HepG2 (cell line): ENCODE data around the gene CAGE1. TPM values are rescaled to one million over a fixed set of nuclear protein-coding genes. Genes with fewer than 3 reads are reported as not detected.

Experiments
- ATM ChIP-seq: fragments of 450-650 bp; IDR thresholded peaks from 2 replicates; pipeline ENCODE4 v1.7.1; 2017; ENCODE audit warnings: mild to moderate bottlenecking, borderline replicate concordance
- DR1 ChIP-seq: sonication (generic); formaldehyde crosslinking; IDR thresholded peaks from 2 replicates; pipeline ENCODE4 v1.8.0; 2021; ENCODE audit warnings: mild to moderate bottlenecking, missing genetic modification reagents, inconsistent platforms
- EEA1 ChIP-seq: sonication (generic); formaldehyde crosslinking; IDR thresholded peaks from 2 replicates; pipeline ENCODE4 v1.5.1; 2020; ENCODE audit warnings: mild to moderate bottlenecking, missing genetic modification reagents, borderline replicate concordance
- MEIS1 ChIP-seq: sonication (generic); formaldehyde crosslinking; IDR thresholded peaks from 2 replicates; pipeline ENCODE4 v1.9.0; 2021; ENCODE audit warnings: mild to moderate bottlenecking, missing genetic modification reagents, moderate library complexity, borderline replicate concordance
- MEIS2 ChIP-seq: sonication (generic); formaldehyde crosslinking; IDR thresholded peaks from 2 replicates; pipeline ENCODE4 v1.9.0; 2021; ENCODE audit warnings: mild to moderate bottlenecking, missing genetic modification reagents
- MTERF4 ChIP-seq: sonication (generic); formaldehyde crosslinking; IDR thresholded peaks from 2 replicates; pipeline ENCODE4 v1.8.0; 2023; ENCODE audit warnings: mild to moderate bottlenecking, missing genetic modification reagents
- NCOA5 ChIP-seq: sonication (generic); formaldehyde crosslinking; IDR thresholded peaks from 2 replicates; pipeline ENCODE4 v1.4.0; 2020; ENCODE audit warnings: missing genetic modification reagents
- NFAT5 ChIP-seq: sonication (generic); formaldehyde crosslinking; IDR thresholded peaks from 2 replicates; pipeline ENCODE4 v1.4.0; 2020; ENCODE audit warnings: missing genetic modification reagents
- PREB ChIP-seq: sonication (generic); formaldehyde crosslinking; IDR thresholded peaks from 2 replicates; pipeline ENCODE4 v1.4.0; 2020; ENCODE audit warnings: missing genetic modification reagents
- RFXAP ChIP-seq: sonication (generic); formaldehyde crosslinking; IDR thresholded peaks from 2 replicates; pipeline ENCODE4 v1.4.0; 2020; ENCODE audit warnings: missing genetic modification reagents, borderline replicate concordance
- SALL1 ChIP-seq: sonication (generic); formaldehyde crosslinking; IDR thresholded peaks from 2 replicates; pipeline ENCODE4 v1.8.0; 2022; ENCODE audit warnings: mild to moderate bottlenecking, missing genetic modification reagents
- ZBTB38 ChIP-seq: sonication (generic); formaldehyde crosslinking; IDR thresholded peaks from 2 replicates; pipeline ENCODE4 v1.5.1; 2020; ENCODE audit warnings: mild to moderate bottlenecking, missing genetic modification reagents
- ZFP41 ChIP-seq: sonication (generic); formaldehyde crosslinking; IDR thresholded peaks from 2 replicates; pipeline ENCODE4 v1.4.0; 2020; ENCODE audit warnings: mild to moderate bottlenecking, missing genetic modification reagents, borderline replicate concordance
- ZFYVE20 ChIP-seq: sonication (generic); formaldehyde crosslinking; IDR thresholded peaks from 2 replicates; pipeline ENCODE4 v1.8.0; 2023; ENCODE audit warnings: low read depth, mild to moderate bottlenecking, moderate library complexity, missing genetic modification reagents, borderline replicate concordance
- ZKSCAN5 ChIP-seq: sonication (generic); formaldehyde crosslinking; IDR thresholded peaks from 2 replicates; pipeline ENCODE4 v1.5.1; 2020; ENCODE audit warnings: mild to moderate bottlenecking, missing genetic modification reagents
- ZNF121 ChIP-seq: sonication (generic); formaldehyde crosslinking; IDR thresholded peaks from 2 replicates; pipeline ENCODE4 v1.5.0; 2020; ENCODE audit warnings: mild to moderate bottlenecking, missing genetic modification reagents
- ZNF678 ChIP-seq: sonication (generic); formaldehyde crosslinking; IDR thresholded peaks from 2 replicates; pipeline ENCODE4 v1.4.0; 2020; ENCODE audit warnings: mild to moderate bottlenecking, missing genetic modification reagents
- ZNF7 ChIP-seq: IDR thresholded peaks from 2 replicates; pipeline ENCODE4 v1.6.1; 2016; ENCODE audit warnings: missing biosample characterization, missing genetic modification reagents
- ZSCAN21 ChIP-seq: sonication (generic); formaldehyde crosslinking; IDR thresholded peaks from 2 replicates; pipeline ENCODE4 v1.8.0; 2022; ENCODE audit warnings: mild to moderate bottlenecking, missing genetic modification reagents, moderate library complexity, borderline replicate concordance
- ZSCAN29 ChIP-seq: sonication (generic); formaldehyde crosslinking; conservative IDR thresholded peaks from 2 replicates; pipeline ENCODE4 v1.4.0; 2020; ENCODE audit warnings: mild to moderate bottlenecking, missing genetic modification reagents
- polyA plus RNA-seq, 8 experiments: library from polyadenylated mRNA; depleted of rRNA in 3 of 8; stranded (reverse) in 7 of 8; unstranded in 1 of 8; fragments of >200 nt; fragmentation: Illumina TruSeq in 4 of 8; extraction: Trizol in 4 of 8; gene quantifications; 2 replicates each; pipeline versions ENCODE4 v1.2.1 to v1.2.3, GENCODE V29; 2011 to 2016; ENCODE audit warnings: low read depth in 4 of 8, missing spikeins in 1 of 8, mixed read lengths in 1 of 8; ENCODE audit not compliant: insufficient read depth in 1 of 8
- total RNA-seq, 5 experiments: library from RNA; depleted of rRNA; stranded (reverse); fragments of >200 nt; fragmentation: Illumina TruSeq; extraction: Trizol; gene quantifications; 2 replicates each; pipeline ENCODE4 v1.2.3, GENCODE V29; 2016; ENCODE audit warnings: low read depth in 1 of 5
- TF ChIP-seq, protein P1 (sequence below): sonication (generic); formaldehyde crosslinking; IDR thresholded peaks from 2 replicates; pipeline ENCODE4 v1.9.0; 2022; ENCODE audit warnings: missing genetic modification reagents, mild to moderate bottlenecking, borderline replicate concordance

The CAGE1 gene
- total and polyA plus RNA-seq, 2 of the 13 experiments (the other 11 are each of a cell fraction or from before 2014, with no cell fraction given) = 0.03 to 0.15 TPM

GRCh38 chr6:7389451-7390225 is at the start of gene CAGE1, which contains the start of gene RIOK1 (continued):
- peak; percentile 50 for TF ChIP-seq NFAT5 (CRISPR knock-in tag)
- TF ChIP-seq PREB = no peak
- peak; percentile 70; the same call in 1 of the 2 replicates for TF ChIP-seq RFXAP (CRISPR knock-in tag)
- TF ChIP-seq ZNF7 (CRISPR knock-in tag) = no peak
- TF ChIP-seq ZNF678 (CRISPR knock-in tag) = peak; percentile 72
- peak; percentile 81; the same call in 1 of the 2 replicates for TF ChIP-seq ZKSCAN5 (CRISPR knock-in tag)
- peak; percentile 79; the same call in 1 of the 2 replicates for TF ChIP-seq DR1
- TF ChIP-seq EEA1 (CRISPR knock-in tag) = peak; percentile 95
- peak; percentile 97 for TF ChIP-seq ZSCAN21 (CRISPR knock-in tag)
- TF ChIP-seq NCOA5 (CRISPR knock-in tag) = no peak
- peak; percentile 88 for TF ChIP-seq MEIS1 (CRISPR knock-in tag)
- peak; percentile 95 for TF ChIP-seq ZSCAN29 (CRISPR knock-in tag)
- no peak for TF ChIP-seq ZFYVE20 (CRISPR knock-in tag)
- 0 out of 2 replicates have a peak, but pooled peaks have one; percentile 10 for TF ChIP-seq ZFP41
- TF ChIP-seq ZBTB38 (CRISPR knock-in tag) = peak; percentile 87
- peak; percentile 99 for TF ChIP-seq SALL1 (CRISPR knock-in tag)
- TF ChIP-seq, protein P1, sequence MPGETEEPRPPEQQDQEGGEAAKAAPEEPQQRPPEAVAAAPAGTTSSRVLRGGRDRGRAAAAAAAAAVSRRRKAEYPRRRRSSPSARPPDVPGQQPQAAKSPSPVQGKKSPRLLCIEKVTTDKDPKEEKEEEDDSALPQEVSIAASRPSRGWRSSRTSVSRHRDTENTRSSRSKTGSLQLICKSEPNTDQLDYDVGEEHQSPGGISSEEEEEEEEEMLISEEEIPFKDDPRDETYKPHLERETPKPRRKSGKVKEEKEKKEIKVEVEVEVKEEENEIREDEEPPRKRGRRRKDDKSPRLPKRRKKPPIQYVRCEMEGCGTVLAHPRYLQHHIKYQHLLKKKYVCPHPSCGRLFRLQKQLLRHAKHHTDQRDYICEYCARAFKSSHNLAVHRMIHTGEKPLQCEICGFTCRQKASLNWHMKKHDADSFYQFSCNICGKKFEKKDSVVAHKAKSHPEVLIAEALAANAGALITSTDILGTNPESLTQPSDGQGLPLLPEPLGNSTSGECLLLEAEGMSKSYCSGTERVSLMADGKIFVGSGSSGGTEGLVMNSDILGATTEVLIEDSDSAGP (CRISPR knock-in tag) = peak; percentile 96; the same call in 1 of the 2 replicates
- TF ChIP-seq ATM = no peak
- no peak; the same call in none of the 2 replicates for TF ChIP-seq MEIS2 (CRISPR knock-in tag)
- TF ChIP-seq ZNF121 (CRISPR knock-in tag) = no peak
- peak; percentile 93 for TF ChIP-seq MTERF4 (CRISPR knock-in tag)
